ENCODE results near the gene SLC10A7. TPM values are rescaled to one million over a fixed set of nuclear protein-coding genes. Genes with fewer than 3 reads are reported as not detected.

The SLC10A7 gene
- total RNA-seq, 8 experiments from 2014 or later: 4.8 to 11.6 (median 9.3) TPM

- Histone ChIP-seq H3K27ac (no peak overlapping the region), H3K4me3 (no peak overlapping the region), H3K4me1 (replicated peaks in 1 of 2) (no peaks in the 10 kb centered on the region)
- WGBS, 10 experiments: 40 to 100% (median 100%) methylated on average over 1 to 4 of the region's 5 CpGs; no CpG with 5 or more reads in 2 of the 10 experiments
- ATAC-seq (replicated peaks in 6 of 8): no peak
- in situ Hi-C loops (cut with MboI; ENCODE audit: low pct_unique_long_range_greater_than_20kb in 2 of 9, low sequenced_read_pairs in 9 of 9, unreplicated experiment in 9 of 9): no loop called here
Measured at GRCh38 chr4:146273204-146273901, 248.4 kb downstream of the SLC10A7 start.

GRCh38 chr4:146271466-146271865, 250.3 kb downstream of the SLC10A7 start:
- in situ Hi-C loops (cut with MboI; ENCODE audit: low pct_unique_long_range_greater_than_20kb in 2 of 9, low sequenced_read_pairs in 9 of 9, unreplicated experiment in 9 of 9): no loop called here
- no peak for ATAC-seq (replicated peaks in 6 of 8)
- Histone ChIP-seq H3K4me3 (no peak overlapping the region), H3K27ac (no peak overlapping the region), H3K4me1 (replicated peaks in 1 of 2) (peaks cover 0 to 1% of the 10 kb centered on the region in 2 donors)
- WGBS, 10 experiments: 88 to 100% (median 95%) methylated on average over 1 to 3 of the region's 3 CpGs; no CpG with 5 or more reads in 3 of the 10 experiments

- in situ Hi-C loops (cut with MboI; ENCODE audit: low pct_unique_long_range_greater_than_20kb in 2 of 9, low sequenced_read_pairs in 9 of 9, unreplicated experiment in 9 of 9): no loop called here
- Histone ChIP-seq H3K27ac (no peak overlapping the region), H3K4me3 (no peak overlapping the region), H3K4me1 (replicated peaks in 1 of 2) (peaks cover 3 to 4% of the 10 kb centered on the region in 2 donors)
- 67 to 100% (median 90%) methylated on average over 1 to 2 of the region's 2 CpGs; no CpG with 5 or more reads in 3 of the 10 experiments for WGBS, 10 experiments
- ATAC-seq (replicated peaks in 6 of 8): no peak
Measured at GRCh38 chr4:146269228-146269653, 252.5 kb downstream of the SLC10A7 start.

GRCh38 chr4:146267826-146268225, 253.9 kb downstream of the SLC10A7 start:
- in situ Hi-C loops (cut with MboI; ENCODE audit: low pct_unique_long_range_greater_than_20kb in 2 of 9, low sequenced_read_pairs in 9 of 9, unreplicated experiment in 9 of 9): no loop called here
- Histone ChIP-seq H3K4me3 (no peak overlapping the region), H3K27ac (no peak overlapping the region), H3K4me1 (replicated peaks in 1 of 2) (peaks cover 3 to 4% of the 10 kb centered on the region in 2 donors)
- WGBS, 10 experiments: 13 to 92% (median 76%) methylated on average over 2 to 4 of the region's 5 CpGs; no CpG with 5 or more reads in 3 of the 10 experiments
- ATAC-seq (replicated peaks in 6 of 8): no peak

GRCh38 chr4:146265950-146266490, 255.7 kb downstream of the SLC10A7 start:
- peak in 3 of 8 experiments; percentile 47 to 88 (median 60) for ATAC-seq (replicated peaks in 6 of 8)
- in situ Hi-C loops (cut with MboI; ENCODE audit: low pct_unique_long_range_greater_than_20kb in 2 of 9, low sequenced_read_pairs in 9 of 9, unreplicated experiment in 9 of 9): no loop called here
- WGBS, 10 experiments: 14 to 93% (median 43%) methylated on average over 1 to 2 of the region's 2 CpGs; no CpG with 5 or more reads in 2 of the 10 experiments
- Histone ChIP-seq H3K27ac (no peak overlapping the region), H3K4me3 (no peak overlapping the region), H3K4me1 (replicated peaks in 1 of 2) (peaks cover 3 to 4% of the 10 kb centered on the region in 2 donors)

GRCh38 chr4:146263793-146264192, 257.9 kb downstream of the SLC10A7 start:
- Histone ChIP-seq H3K27ac (no peak overlapping the region), H3K4me3 (no peak overlapping the region), H3K4me1 (replicated peaks in 1 of 2) (peaks cover 3 to 4% of the 10 kb centered on the region in 2 donors)
- in situ Hi-C loops (cut with MboI; ENCODE audit: low pct_unique_long_range_greater_than_20kb in 2 of 9, low sequenced_read_pairs in 9 of 9, unreplicated experiment in 9 of 9): no loop called here
- ATAC-seq (replicated peaks in 6 of 8): no peak

GRCh38 chr4:146261041-146261440, 260.7 kb downstream of the SLC10A7 start:
- Histone ChIP-seq H3K27ac (no peak overlapping the region), H3K4me1 (replicated peaks in 1 of 2) (peaks cover 0 to 1% of the 10 kb centered on the region in 2 donors), H3K4me3 (no peak overlapping the region)
- in situ Hi-C loops (cut with MboI; ENCODE audit: low pct_unique_long_range_greater_than_20kb in 2 of 9, low sequenced_read_pairs in 9 of 9, unreplicated experiment in 9 of 9): no loop called here
- WGBS, 10 experiments: 50 to 100% (median 100%) methylated on average over 1 to 2 of the region's 2 CpGs; no CpG with 5 or more reads in 3 of the 10 experiments
- no peak for ATAC-seq (replicated peaks in 6 of 8)

- Histone ChIP-seq H3K4me1 (replicated peaks in 1 of 2) (no peaks in the 10 kb centered on the region), H3K4me3 (no peak overlapping the region), H3K27ac (no peak overlapping the region)
- no peak for ATAC-seq (replicated peaks in 6 of 8)
- WGBS, 10 experiments: 87 to 100% (median 94%) methylated on average over 1 to 4 of the region's 4 CpGs; no CpG with 5 or more reads in 3 of the 10 experiments
- in situ Hi-C loops (cut with MboI; ENCODE audit: low pct_unique_long_range_greater_than_20kb in 2 of 9, low sequenced_read_pairs in 9 of 9, unreplicated experiment in 9 of 9): no loop called here
Measured at GRCh38 chr4:146260521-146260920, 261.2 kb downstream of the SLC10A7 start.

GRCh38 chr4:146257511-146257910, 264.2 kb downstream of the SLC10A7 start:
- Histone ChIP-seq H3K4me1 (replicated peaks in 1 of 2) (no peaks in the 10 kb centered on the region), H3K4me3 (no peak overlapping the region), H3K27ac (no peak overlapping the region)
- ATAC-seq (replicated peaks in 6 of 8): no peak
- 80 to 100% (median 92%) methylated on average over 1 of the region's 1 CpG; no CpG with 5 or more reads in 6 of the 10 experiments for WGBS, 10 experiments
- in situ Hi-C loops (cut with MboI; ENCODE audit: low pct_unique_long_range_greater_than_20kb in 2 of 9, low sequenced_read_pairs in 9 of 9, unreplicated experiment in 9 of 9): no loop called here

- ATAC-seq (replicated peaks in 6 of 8): peak in 1 of 8 experiments; percentile 32
- in situ Hi-C loops (cut with MboI; ENCODE audit: low pct_unique_long_range_greater_than_20kb in 2 of 9, low sequenced_read_pairs in 9 of 9, unreplicated experiment in 9 of 9): no loop called here
- Histone ChIP-seq H3K27ac (no peak overlapping the region), H3K4me1 (replicated peaks in 1 of 2) (no peaks in the 10 kb centered on the region), H3K4me3 (no peak overlapping the region)
- 14 to 100% (median 80%) methylated on average over 1 of the region's 1 CpG; no CpG with 5 or more reads in 2 of the 10 experiments for WGBS, 10 experiments
Measured at GRCh38 chr4:146256328-146256727, 265.4 kb downstream of the SLC10A7 start.

- no peaks in the 10 kb centered on the region for H3K4me1 ChIP-seq (replicated peaks in 1 of 2)
- WGBS, 10 experiments: 0 to 100% (median 70%) methylated on average over 1 to 3 of the region's 3 CpGs; no CpG with 5 or more reads in 1 of the 10 experiments
- ATAC-seq (replicated peaks in 6 of 8): peak in 2 of 8 experiments; percentile 24 to 33
- no peak overlapping the region for H3K4me3 ChIP-seq
- H3K27ac ChIP-seq: no peak overlapping the region
- in situ Hi-C loops (cut with MboI; ENCODE audit: low pct_unique_long_range_greater_than_20kb in 2 of 9, low sequenced_read_pairs in 9 of 9, unreplicated experiment in 9 of 9): no loop called here
Measured at GRCh38 chr4:146255874-146256273, 265.9 kb downstream of the SLC10A7 start.

GRCh38 chr4:146255463-146255862, 266.3 kb downstream of the SLC10A7 start:
- no peak for ATAC-seq (replicated peaks in 6 of 8)
- Histone ChIP-seq H3K27ac (no peak overlapping the region), H3K4me3 (no peak overlapping the region), H3K4me1 (replicated peaks in 1 of 2) (no peaks in the 10 kb centered on the region)
- WGBS, 10 experiments: 71 to 100% (median 95%) methylated on average over 1 of the region's 1 CpG; no CpG with 5 or more reads in 2 of the 10 experiments
- in situ Hi-C loops (cut with MboI; ENCODE audit: low pct_unique_long_range_greater_than_20kb in 2 of 9, low sequenced_read_pairs in 9 of 9, unreplicated experiment in 9 of 9): no loop called here

GRCh38 chr4:146252969-146253611, 268.6 kb downstream of the SLC10A7 start:
- WGBS, 10 experiments: 60 to 95% (median 85%) methylated on average over 1 to 5 of the region's 5 CpGs
- Histone ChIP-seq H3K27ac (no peak overlapping the region), H3K4me1 (replicated peaks in 1 of 2) (no peaks in the 10 kb centered on the region), H3K4me3 (no peak overlapping the region)
- ATAC-seq (replicated peaks in 6 of 8): no peak
- in situ Hi-C loops (cut with MboI; ENCODE audit: low pct_unique_long_range_greater_than_20kb in 2 of 9, low sequenced_read_pairs in 9 of 9, unreplicated experiment in 9 of 9): no loop called here
